CD4-positive, alpha-beta T cell treated with Interleukin-17A for 4 hours (primary cell): ENCODE data around the gene LRIG3.
"Not testable (repeated sequence)": the region's sequence is repeated elsewhere in the genome, so short reads cannot be mapped to it uniquely, and the experiment has no call there.

Experiments used
- DNase-seq: peaks from one replicate; pipeline ENCODE4 v3.0.0-alpha.2; 2020; ENCODE audit warnings: mixed read lengths

Gene LRIG3

GRCh38 chr12:58920102-58920960 lies at the start of gene LRIG3:
Gene LRIG3, minus strand, starts transcription at chr12:58920504. Its CDS starts 269 bp downstream, at chr12:58920235.
- no peak for DNase-seq

- no peak for DNase-seq
These were observed 48.9 kb upstream of the LRIG3 start for GRCh38 chr12:58969237-58969636.

GRCh38 chr12:58967561-58967960 lies 47.3 kb upstream of the LRIG3 start:
- no peak for DNase-seq

GRCh38 chr12:58966939-58967338 lies 46.6 kb upstream of the LRIG3 start:
- DNase-seq: no peak

GRCh38 chr12:58965568-58965967 lies 45.3 kb upstream of the LRIG3 start:
- DNase-seq: no peak

- no peak for DNase-seq
These were observed 43.5 kb upstream of the LRIG3 start for GRCh38 chr12:58963844-58964243.

GRCh38 chr12:58961906-58962305 lies 41.6 kb upstream of the LRIG3 start:
- no peak for DNase-seq

- DNase-seq: no peak
These were observed 40.9 kb upstream of the LRIG3 start for GRCh38 chr12:58961166-58961565.

- DNase-seq: no peak
These were observed 39.5 kb upstream of the LRIG3 start for GRCh38 chr12:58959639-58960300.

GRCh38 chr12:58957298-58957697 lies 37.0 kb upstream of the LRIG3 start:
- DNase-seq: no peak

- DNase-seq: no peak
These were observed 35.5 kb upstream of the LRIG3 start for GRCh38 chr12:58955849-58956248.

GRCh38 chr12:58954002-58954401 lies 33.7 kb upstream of the LRIG3 start:
- DNase-seq: no peak

GRCh38 chr12:58950739-58951100 lies 30.4 kb upstream of the LRIG3 start:
- no peak for DNase-seq

- DNase-seq: not testable (repeated sequence)
These were observed 29.8 kb upstream of the LRIG3 start for GRCh38 chr12:58949954-58950738.

- DNase-seq: no peak
These were observed 22.8 kb upstream of the LRIG3 start for GRCh38 chr12:58943079-58943478.

GRCh38 chr12:58942345-58942744 lies 22.0 kb upstream of the LRIG3 start:
- no peak for DNase-seq

- DNase-seq: no peak
These were observed 19.2 kb upstream of the LRIG3 start for GRCh38 chr12:58939399-58940100.

- DNase-seq: no peak
These were observed 18.1 kb upstream of the LRIG3 start for GRCh38 chr12:58938440-58938839.

GRCh38 chr12:58934528-58934927 lies 14.2 kb upstream of the LRIG3 start:
- DNase-seq: no peak

- no peak for DNase-seq
These were observed 12.7 kb upstream of the LRIG3 start for GRCh38 chr12:58932806-58933681.

GRCh38 chr12:58931518-58931917 lies 11.2 kb upstream of the LRIG3 start:
- no peak for DNase-seq

- no peak for DNase-seq
These were observed 10.5 kb upstream of the LRIG3 start for GRCh38 chr12:58930770-58931324.
